Measurements from ENCODE around the gene LRMDA. TPM values are rescaled to one million over a fixed set of nuclear protein-coding genes. Genes with fewer than 3 reads are reported as not detected.

The LRMDA gene
- total and polyA plus RNA-seq, 12 donors = 30.7 to 132 (median 78.1) TPM

- WGBS, 4 donors = 93 to 95% (median 94%) methylated on average over 4 of the region's 4 CpGs
These were observed 925.1 kb downstream of the LRMDA start for GRCh38 chr10:76356557-76356956.

GRCh38 chr10:76357726-76358415, 926.4 kb downstream of the LRMDA start:
- DNase-seq = no peak
- Histone ChIP-seq H3K4me3 (no peak overlapping the region), H3K9me3 (replicated peaks in 1 of 3) (no peaks in the 10 kb centered on the region), H3K27me3 (no peaks in the 10 kb centered on the region), H3K4me1 (replicated peaks in 1 of 2) (no peaks in the 10 kb centered on the region), H3K27ac (no peak overlapping the region), H3K36me3 (replicated peaks in 1 of 2) (no peaks in the 10 kb centered on the region)
- intact Hi-C loops (cut with DNase I) = no loop called here
- TF ChIP-seq CTCF (IDR thresholded peaks at IDR 0.05) = no peak
- 91 to 96% (median 94%) methylated on average over 8 of the region's 8 CpGs for WGBS, 4 donors

More at GRCh38 chr10:76356557-76356956, 925.1 kb downstream of the LRMDA start:
- Histone ChIP-seq H3K9me3 (replicated peaks in 1 of 3) (no peaks in the 10 kb centered on the region), H3K4me3 (no peak overlapping the region), H3K27me3 (no peaks in the 10 kb centered on the region), H3K4me1 (replicated peaks in 1 of 2) (no peaks in the 10 kb centered on the region), H3K36me3 (replicated peaks in 1 of 2) (no peaks in the 10 kb centered on the region), H3K27ac (no peak overlapping the region)
- TF ChIP-seq CTCF (IDR thresholded peaks at IDR 0.05) (no peak), POLR2A (IDR thresholded peaks at IDR 0.05) (no peak)
- DNase-seq = no peak
- intact Hi-C loops (cut with DNase I) = no loop called here

GRCh38 chr10:76358743-76359395, 927.4 kb downstream of the LRMDA start:
- H3K4me3 ChIP-seq = no peak overlapping the region

GRCh38 chr10:76375761-76376160, 944.3 kb downstream of the LRMDA start:
- intact Hi-C loops (cut with DNase I) = no loop called here
- H3K27me3 ChIP-seq = no peaks in the 10 kb centered on the region
- no peaks in the 10 kb centered on the region for H3K4me1 ChIP-seq (replicated peaks in 1 of 2)
- WGBS, 4 donors = 77 to 91% (median 89%) methylated on average over 1 of the region's 1 CpG
- no peak overlapping the region for H3K27ac ChIP-seq
- DNase-seq = no peak
- no peak overlapping the region for H3K4me3 ChIP-seq
- TF ChIP-seq POLR2A (IDR thresholded peaks at IDR 0.05) (no peak), CTCF (IDR thresholded peaks at IDR 0.05) (no peak)
- H3K36me3 ChIP-seq (replicated peaks in 1 of 2) = no peaks in the 10 kb centered on the region
- no peaks in the 10 kb centered on the region for H3K9me3 ChIP-seq (replicated peaks in 1 of 3)

More at GRCh38 chr10:76358743-76359395, 927.4 kb downstream of the LRMDA start:
- intact Hi-C loops (cut with DNase I) = no loop called here
- Histone ChIP-seq H3K9me3 (replicated peaks in 1 of 3) (no peaks in the 10 kb centered on the region), H3K4me1 (replicated peaks in 1 of 2) (no peaks in the 10 kb centered on the region), H3K27me3 (no peaks in the 10 kb centered on the region), H3K27ac (no peak overlapping the region), H3K36me3 (replicated peaks in 1 of 2) (no peaks in the 10 kb centered on the region)
- TF ChIP-seq CTCF (IDR thresholded peaks at IDR 0.05) (no peak), POLR2A (IDR thresholded peaks at IDR 0.05) (no peak)
- no peak for DNase-seq
- 95 to 98% (median 96%) methylated on average over 5 of the region's 5 CpGs for WGBS, 4 donors

Data from adrenal gland (tissue), 12 donors.